Uterus (tissue), 2 donors: Measurements from ENCODE around the gene COQ5.

Experiments
- CTCF ChIP-seq, 4 experiments: fragments of 200-600 bp in 2 of 4; fragments of 450-650 bp in 2 of 4; sonication (generic) in 2 of 4; IDR thresholded peaks; one replicate each; pipeline ENCODE4 v1.5.1; 2016 to 2019; ENCODE audit warnings: antibody characterized with exemption in 4 of 4, mild to moderate bottlenecking in 2 of 4, moderate library complexity in 1 of 4
- POLR2A ChIP-seq, 2 donors: fragments of 450-650 bp; IDR thresholded peaks; one replicate each; pipeline ENCODE4 v1.6.1; 2016; ENCODE audit warnings: antibody characterized with exemption in 2 of 2, mild to moderate bottlenecking in 1 of 2, moderate library complexity in 1 of 2

GRCh38 chr12:120483621-120484020 is 45.3 kb downstream of the COQ5 start:
- TF ChIP-seq POLR2A (IDR thresholded peaks at IDR 0.05) (no peak), CTCF (IDR thresholded peaks at IDR 0.05) (no peak)
